BLaER1 treated with 17β-estradiol and CSF1 and Interleukin-3, amounts not matched to agents 10 nM and 100 nM (cell line): ENCODE measurements around the gene SRRM2.

Experiments used
- H3K27ac ChIP-seq, 11 experiments: shearing (Covaris generic); formaldehyde crosslinking; 2 replicates each; pipeline ENCODE4 v1.8.1; 2022
- H3K27me3 ChIP-seq, 11 experiments: shearing (Covaris generic); formaldehyde crosslinking; 2 replicates each; pipeline ENCODE4 v1.8.1; 2022
- H3K36me3 ChIP-seq, 11 experiments: shearing (Covaris generic); formaldehyde crosslinking; 2 replicates each; pipeline ENCODE4 v1.8.1; 2022
- H3K4me1 ChIP-seq, 10 experiments: shearing (Covaris generic); formaldehyde crosslinking; 2 replicates each; pipeline ENCODE4 v1.8.1; 2022
- H3K4me2 ChIP-seq, 11 experiments: shearing (Covaris generic); formaldehyde crosslinking; 2 replicates each; pipeline ENCODE4 v1.8.1; 2022
- H3K4me3 ChIP-seq, 10 experiments: shearing (Covaris generic); formaldehyde crosslinking; 2 replicates each; pipeline ENCODE4 v1.8.1; 2022
- H3K9ac ChIP-seq, 11 experiments: shearing (Covaris generic); formaldehyde crosslinking; 2 replicates each; pipeline ENCODE4 v1.8.1; 2022
- H3K9me3 ChIP-seq, 11 experiments: shearing (Covaris generic); formaldehyde crosslinking; replicated peaks in 1 of 11; 2 replicates each; pipeline ENCODE4 v1.8.1; 2022
- H4K20me1 ChIP-seq, 11 experiments: shearing (Covaris generic); formaldehyde crosslinking; 2 replicates each; pipeline ENCODE4 v1.8.1; 2022
- Cebpa-rat ChIP-seq, 11 experiments: shearing (Covaris generic); IDR thresholded peaks; 2 replicates each; pipeline ENCODE4 v1.8.1; 2022

SRRM2 gene

GRCh38 chr16:2767891-2768290 lies 15.5 kb downstream of the SRRM2 start:
- Histone ChIP-seq H3K36me3 (peaks cover 99 to 100% (median 100%) of the 10 kb centered on the region in 11 experiments), H3K4me3 (no peak overlapping the region), H3K9me3 (no peaks in the 10 kb centered on the region), H4K20me1 (peaks cover 97 to 100% (median 100%) of the 10 kb centered on the region in 11 experiments), H3K4me2 (peak overlapping the region; percentile 48 to 83 (median 68); a peak in 21 of 22 replicates), H3K27me3 (no peaks in the 10 kb centered on the region), H3K4me1 (peaks cover 30 to 52% (median 38%) of the 10 kb centered on the region in 10 experiments), H3K27ac (peak overlapping the region in 2 of 11 experiments; percentile 45 to 48; a peak in 2 of 22 replicates), H3K9ac (peak overlapping the region in 10 of 11 experiments; percentile 10 to 63 (median 32); a peak in 11 of 22 replicates)
- TF ChIP-seq Cebpa-rat (IDR thresholded peaks at IDR 0.05), result no peak

GRCh38 chr16:2768403-2769089 lies 16.1 kb downstream of the SRRM2 start:
- no peaks in the 10 kb centered on the region for H3K27me3 ChIP-seq
- peaks cover 97 to 100% (median 100%) of the 10 kb centered on the region in 11 experiments for H4K20me1 ChIP-seq
- H3K4me3 ChIP-seq, result no peak overlapping the region
- peaks cover 30 to 52% (median 38%) of the 10 kb centered on the region in 10 experiments for H3K4me1 ChIP-seq
- H3K4me2 ChIP-seq, result peak overlapping the region; percentile 48 to 83 (median 68)
- peaks cover 99 to 100% (median 100%) of the 10 kb centered on the region in 11 experiments for H3K36me3 ChIP-seq
- H3K27ac ChIP-seq, result peak overlapping the region; percentile 10 to 48 (median 31); a peak in 13 of 22 replicates
- H3K9ac ChIP-seq, result peak overlapping the region; percentile 7 to 63 (median 48); a peak in 17 of 22 replicates
- H3K9me3 ChIP-seq, result no peaks in the 10 kb centered on the region
- no peak for TF ChIP-seq Cebpa-rat (IDR thresholded peaks at IDR 0.05)

GRCh38 chr16:2769100-2769529 lies 16.7 kb downstream of the SRRM2 start:
- Histone ChIP-seq H3K9ac (peak overlapping the region in 10 of 11 experiments; percentile 7 to 63 (median 42); a peak in 11 of 22 replicates), H3K36me3 (peaks cover 99 to 100% (median 100%) of the 10 kb centered on the region in 11 experiments), H3K4me3 (no peak overlapping the region), H3K9me3 (no peaks in the 10 kb centered on the region), H3K4me1 (peaks cover 30 to 53% (median 40%) of the 10 kb centered on the region in 10 experiments), H3K27me3 (no peaks in the 10 kb centered on the region), H4K20me1 (peaks cover 93 to 100% (median 100%) of the 10 kb centered on the region in 11 experiments), H3K27ac (peak overlapping the region; percentile 2 to 48 (median 28); a peak in 11 of 22 replicates), H3K4me2 (peak overlapping the region; percentile 48 to 83 (median 68); a peak in 21 of 22 replicates)
- no peak for TF ChIP-seq Cebpa-rat (IDR thresholded peaks at IDR 0.05)

- Histone ChIP-seq H3K4me1 (peaks cover 30 to 59% (median 44%) of the 10 kb centered on the region in 10 experiments), H3K36me3 (peaks cover 99 to 100% (median 100%) of the 10 kb centered on the region in 11 experiments), H3K9ac (peak overlapping the region in 5 of 11 experiments; percentile 7 to 36 (median 32); a peak in 5 of 22 replicates), H3K27me3 (no peaks in the 10 kb centered on the region), H3K4me3 (no peak overlapping the region), H4K20me1 (peaks cover 90 to 100% (median 100%) of the 10 kb centered on the region in 11 experiments), H3K27ac (peak overlapping the region in 5 of 11 experiments; percentile 28 to 48 (median 45); a peak in 4 of 22 replicates), H3K9me3 (no peaks in the 10 kb centered on the region), H3K4me2 (peak overlapping the region in 8 of 11 experiments; percentile 48 to 83 (median 66); a peak in 9 of 22 replicates)
- no peak for TF ChIP-seq Cebpa-rat (IDR thresholded peaks at IDR 0.05)
These were observed 17.2 kb downstream of the SRRM2 start for GRCh38 chr16:2769675-2770056.

- Histone ChIP-seq H3K9me3 (no peaks in the 10 kb centered on the region), H3K27me3 (no peaks in the 10 kb centered on the region), H3K4me1 (peaks cover 36 to 65% (median 50%) of the 10 kb centered on the region in 10 experiments), H3K36me3 (peaks cover 95 to 100% (median 99%) of the 10 kb centered on the region in 11 experiments), H3K27ac (peak overlapping the region in 1 of 11 experiments; percentile 28; a peak in 1 of 22 replicates), H3K4me2 (no peak overlapping the region), H4K20me1 (peaks cover 90 to 100% (median 100%) of the 10 kb centered on the region in 11 experiments), H3K9ac (peak overlapping the region in 3 of 11 experiments; percentile 7 to 32 (median 32); a peak in 1 of 22 replicates), H3K4me3 (no peak overlapping the region)
- TF ChIP-seq Cebpa-rat (IDR thresholded peaks at IDR 0.05), result no peak
These were observed 17.9 kb downstream of the SRRM2 start for GRCh38 chr16:2770057-2770951.

GRCh38 chr16:2771496-2772402 lies 19.3 kb downstream of the SRRM2 start:
- no peak overlapping the region for H3K27ac ChIP-seq
- TF ChIP-seq Cebpa-rat (IDR thresholded peaks at IDR 0.05), result no peak
- peaks cover 44 to 64% (median 56%) of the 10 kb centered on the region in 10 experiments for H3K4me1 ChIP-seq
- H3K9me3 ChIP-seq, result no peaks in the 10 kb centered on the region
- no peak overlapping the region for H3K4me3 ChIP-seq
- no peak overlapping the region for H3K4me2 ChIP-seq
- peaks cover 81 to 92% (median 89%) of the 10 kb centered on the region in 11 experiments for H3K36me3 ChIP-seq
- H4K20me1 ChIP-seq, result peaks cover 78 to 100% (median 94%) of the 10 kb centered on the region in 11 experiments
- no peaks in the 10 kb centered on the region for H3K27me3 ChIP-seq
- H3K9ac ChIP-seq, result peak overlapping the region in 2 of 11 experiments; percentile 10 to 13; a peak in 1 of 22 replicates

- no peak overlapping the region for H3K4me2 ChIP-seq
- peaks cover 62 to 84% (median 78%) of the 10 kb centered on the region in 11 experiments for H4K20me1 ChIP-seq
- H3K4me3 ChIP-seq, result no peak overlapping the region
- peak overlapping the region in 2 of 11 experiments; percentile 23 to 98; a peak in 2 of 22 replicates for H3K9ac ChIP-seq
- H3K27ac ChIP-seq, result no peak overlapping the region
- H3K4me1 ChIP-seq, result peaks cover 30 to 50% (median 45%) of the 10 kb centered on the region in 10 experiments
- TF ChIP-seq Cebpa-rat (IDR thresholded peaks at IDR 0.05), result no peak
- H3K36me3 ChIP-seq, result peaks cover 64 to 76% (median 73%) of the 10 kb centered on the region in 11 experiments
- no peaks in the 10 kb centered on the region for H3K27me3 ChIP-seq
- H3K9me3 ChIP-seq, result no peaks in the 10 kb centered on the region
These were observed 20.9 kb downstream of the SRRM2 start for GRCh38 chr16:2773188-2773968.
